Stimulated activated CD4-positive, alpha-beta T cell treated with anti-CD3 and anti-CD28 coated beads, Interleukin-1b, Interleukin-23, amount 100 ng/mL, for 1 hour (primary cell): Measurements from ENCODE around the gene SLC16A5.

Experiments used
- DNase-seq, 2 donors: peaks; one replicate each; pipeline ENCODE4 v3.0.0-alpha.2; 2020; ENCODE audit warnings: low read depth in 2 of 2

Gene SLC16A5

GRCh38 chr17:75086496-75087181 is 1.1 kb upstream of the SLC16A5 start:
- no peak for DNase-seq

GRCh38 chr17:75087182-75087557 is 584 bp upstream of the SLC16A5 start:
- no peak for DNase-seq

GRCh38 chr17:75088465-75089417 is 987 bp downstream of the SLC16A5 start:
- DNase-seq = no peak

- DNase-seq = no peak
These were observed 3.4 kb downstream of the SLC16A5 start for GRCh38 chr17:75090871-75091854.

GRCh38 chr17:75091855-75092327 is 4.1 kb downstream of the SLC16A5 start:
- no peak for DNase-seq

GRCh38 chr17:75093548-75094158 is 5.9 kb downstream of the SLC16A5 start:
- DNase-seq = no peak

- no peak for DNase-seq
These were observed 7.2 kb downstream of the SLC16A5 start for GRCh38 chr17:75094871-75095399.

GRCh38 chr17:75096082-75096625 is 8.4 kb downstream of the SLC16A5 start:
- DNase-seq = no peak

- DNase-seq = no peak
These were observed 10.1 kb downstream of the SLC16A5 start for GRCh38 chr17:75097865-75098264.

- DNase-seq = no peak
These were observed 11.1 kb downstream of the SLC16A5 start for GRCh38 chr17:75098861-75099260.

GRCh38 chr17:75099881-75100595 is 12.3 kb downstream of the SLC16A5 start:
- no peak for DNase-seq

GRCh38 chr17:75102385-75102821 is 14.6 kb downstream of the SLC16A5 start:
- DNase-seq = no peak

GRCh38 chr17:75103601-75104554 is 16.1 kb downstream of the SLC16A5 start:
- DNase-seq = no peak

GRCh38 chr17:75105126-75106080 is 17.6 kb downstream of the SLC16A5 start:
- no peak for DNase-seq

- no peak for DNase-seq
These were observed 20.4 kb downstream of the SLC16A5 start for GRCh38 chr17:75108193-75108592.

- DNase-seq = no peak
These were observed 21.3 kb downstream of the SLC16A5 start for GRCh38 chr17:75109046-75109406.

- DNase-seq = peak; percentile 77 to 85
These were observed 21.9 kb downstream of the SLC16A5 start, which contains the start of gene ARMC7 for GRCh38 chr17:75109407-75110233. Gene ARMC7 (plus strand): TSS chr17:75109969. CDS start chr17:75110289, 320 bp downstream.
